Measurements from ENCODE around the gene NCBP2. TPM values are rescaled to one million over a fixed set of nuclear protein-coding genes. Genes with fewer than 3 reads are reported as not detected.

The NCBP2 gene
- total RNA-seq, 1 experiment from 2014 or later = 120 TPM

GRCh38 chr3:196963631-196963953 is 21.3 kb upstream of the NCBP2 start:
- Histone ChIP-seq H3K27me3 (ENCODE audit: insufficient read depth, low read length) (peaks cover 24% of the 10 kb centered on the region), H3K79me2 (ENCODE audit: insufficient read depth, low read length) (no peaks in the 10 kb centered on the region), H3K4me2 (ENCODE audit: insufficient read depth, insufficient read length, low read length) (no peak overlapping the region), H2BK120ac (ENCODE audit: low read depth, low read length, poor library complexity, severe bottlenecking) (no peak overlapping the region), H3K9ac (ENCODE audit: extremely low read depth, insufficient read length, low read length) (no peak overlapping the region), H3T11ph (ENCODE audit: low read length) (no peak overlapping the region), H3K27ac (ENCODE audit: insufficient read length, low read depth, low read length) (no peak overlapping the region), H2BK12ac (ENCODE audit: insufficient read length, low read depth, low read length) (no peak overlapping the region), H3K4me1 (ENCODE audit: insufficient read depth, low read length) (no peaks in the 10 kb centered on the region), H2AK5ac (ENCODE audit: insufficient read length, low read length) (no peak overlapping the region), H3K23ac (ENCODE audit: insufficient read length, low read depth, low read length) (no peak overlapping the region), H2BK15ac (ENCODE audit: low read depth, low read length) (no peak overlapping the region), H3K9me3 (ENCODE audit: control insufficient read depth, low read depth, low read length) (no peaks in the 10 kb centered on the region), H4K91ac (ENCODE audit: insufficient read length, low read depth, low read length) (no peak overlapping the region), H3K56ac (ENCODE audit: insufficient read length, low read depth, low read length) (no peak overlapping the region), H2BK20ac (ENCODE audit: low read depth, low read length, poor library complexity, severe bottlenecking) (no peak overlapping the region), H4K8ac (replicated peaks; ENCODE audit: insufficient read length, low read depth, low read length) (no peak overlapping the region), H3K4ac (ENCODE audit: low read depth, low read length) (no peak overlapping the region), H3K79me1 (ENCODE audit: insufficient read depth, low read depth, low read length, poor library complexity, severe bottlenecking) (no peaks in the 10 kb centered on the region), H4K5ac (ENCODE audit: insufficient read length, low read depth, low read length) (no peak overlapping the region), H3K23me2 (ENCODE audit: insufficient read length, low read depth, low read length, poor library complexity, severe bottlenecking) (no peaks in the 10 kb centered on the region), H3K14ac (ENCODE audit: insufficient read depth, low read length) (no peak overlapping the region; the same call in 1 of the 2 replicates), H3K18ac (ENCODE audit: insufficient read length, low read depth, low read length) (no peak overlapping the region), H2BK5ac (ENCODE audit: insufficient read length, low read length) (no peak overlapping the region), H4K20me1 (ENCODE audit: control insufficient read depth, insufficient read depth, insufficient read length) (no peaks in the 10 kb centered on the region), H2AFZ (ENCODE audit: low read length) (no peak overlapping the region)
- no peaks in the 10 kb centered on the region; a peak in 1 of 5 replicates for H3K9me3 Mint-ChIP-seq
- no peak for TF ChIP-seq CTCF (conservative IDR thresholded peaks at IDR 0.05)
- peaks cover 77% of the 10 kb centered on the region for H3K27me3 Mint-ChIP-seq (ENCODE audit: low read depth)
- DNase-seq = no peak
- no peak overlapping the region for H3K4me3 Mint-ChIP-seq
- peaks cover 3 to 10% of the 10 kb centered on the region in 2 experiments; a peak in 3 of 4 replicates for H3K4me1 Mint-ChIP-seq
- no CpG with 5 or more reads among the region's 2 CpGs for WGBS (ENCODE audit: extremely low coverage, insufficient read length, low lambda C conversion rate)
- no peaks in the 10 kb centered on the region for H3K36me3 Mint-ChIP-seq (ENCODE audit: insufficient read depth in 1 of 3, low read depth in 3 of 3)
- no peak overlapping the region for H3K27ac Mint-ChIP-seq
